GM18873 (cell line): ENCODE data around the gene ALG8.
"Not testable (repeated sequence)": the region's sequence is repeated elsewhere in the genome, so short reads cannot be mapped to it uniquely, and the experiment has no call there.

Source experiments
- ATAC-seq: cut with Tn5 transposase; IDR thresholded peaks from one replicate; pipeline ENCODE4 v1.9.1; 2021; ENCODE audit warnings: mild to moderate bottlenecking, moderate library complexity, moderate number of reproducible peaks; ENCODE audit not compliant: unreplicated experiment, low FRiP score

The ALG8 gene

DNA sequence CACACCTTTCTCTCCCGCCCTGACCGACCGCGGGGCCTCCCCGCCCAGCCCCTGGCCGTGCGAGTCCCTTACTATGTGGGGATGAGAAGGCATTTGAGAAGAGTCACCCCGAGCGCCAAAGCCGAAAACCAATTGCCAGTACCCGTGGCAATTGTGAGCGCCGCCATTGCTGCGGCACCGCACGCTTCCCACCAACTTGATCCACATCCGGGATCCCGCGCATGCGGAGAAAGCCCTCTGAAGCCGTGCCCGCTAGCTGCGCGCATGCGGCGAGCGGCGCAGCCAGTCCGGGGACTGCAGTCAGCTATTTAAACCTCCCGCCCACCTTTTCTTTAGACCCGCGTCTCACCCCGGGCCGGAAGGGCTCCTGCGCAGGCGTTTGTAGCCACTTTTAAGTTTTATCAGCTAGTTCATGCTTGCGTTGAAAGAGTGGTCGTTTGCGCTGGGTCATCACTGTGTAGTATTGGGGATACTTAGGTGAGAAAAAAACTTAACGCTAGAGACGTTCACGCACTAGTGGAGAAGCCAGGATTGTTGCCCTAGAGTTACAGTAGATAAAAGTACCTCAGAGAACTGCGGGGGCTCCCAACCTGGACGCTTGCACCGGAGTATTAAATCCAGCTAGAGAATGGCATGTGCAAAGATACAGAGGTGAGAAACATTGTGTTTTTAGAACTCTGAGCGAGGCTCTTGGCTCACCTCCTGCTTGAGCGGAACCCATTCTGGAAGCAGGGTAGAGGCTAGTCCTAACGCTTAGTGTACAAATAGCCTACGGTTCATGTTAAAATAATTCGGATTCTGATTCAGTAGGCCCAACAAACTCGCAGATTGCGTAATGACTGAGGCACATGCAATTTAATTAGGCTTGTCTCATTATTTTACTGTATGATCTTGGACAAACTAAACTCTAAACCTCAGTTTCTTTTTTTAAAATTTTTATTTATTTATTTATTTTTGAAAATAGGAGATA is at the start of gene ALG8:
TSS of gene ALG8 (minus strand) at position 205 of the 970 bp plus-strand sequence. CDS start at position 167, 38 bp downstream.
- ATAC-seq: peak; percentile 88

- ATAC-seq: peak; percentile 95
Measured at GRCh38 chr11:78188286-78189173, 49.1 kb upstream of the ALG8 start, which contains the start of the genes KCTD21 and USP35. Gene KCTD21, minus strand, starts transcription at chr11:78188626. Its CDS starts 14,072 bp downstream, at chr11:78174554. Gene USP35, plus strand, starts transcription at chr11:78188919. Its CDS starts 7,327 bp downstream, at chr11:78196246.

- ATAC-seq: peak; percentile 6
Measured at GRCh38 chr11:78187366-78188285, 48.2 kb upstream of the ALG8 start.

GRCh38 chr11:78181185-78181584 is 41.8 kb upstream of the ALG8 start:
- ATAC-seq: no peak

GRCh38 chr11:78180751-78181150 is 41.3 kb upstream of the ALG8 start:
- ATAC-seq: no peak

GRCh38 chr11:78179459-78180071 is 40.1 kb upstream of the ALG8 start:
- no peak for ATAC-seq

- no peak for ATAC-seq
Measured at GRCh38 chr11:78177216-78177615, 37.8 kb upstream of the ALG8 start.

- ATAC-seq: no peak
Measured at GRCh38 chr11:78176605-78177141, 37.2 kb upstream of the ALG8 start.

- not testable (repeated sequence) for ATAC-seq
Measured at GRCh38 chr11:78175862-78176261, 36.4 kb upstream of the ALG8 start.

- no peak for ATAC-seq
Measured at GRCh38 chr11:78171951-78172350, 32.5 kb upstream of the ALG8 start.

- no peak for ATAC-seq
Measured at GRCh38 chr11:78170874-78171549, 31.6 kb upstream of the ALG8 start.

GRCh38 chr11:78170413-78170812 is 31.0 kb upstream of the ALG8 start:
- ATAC-seq: no peak

GRCh38 chr11:78168539-78169477 is 29.4 kb upstream of the ALG8 start:
- no peak for ATAC-seq

GRCh38 chr11:78166855-78167469 is 27.5 kb upstream of the ALG8 start:
- ATAC-seq: no peak

DNA sequence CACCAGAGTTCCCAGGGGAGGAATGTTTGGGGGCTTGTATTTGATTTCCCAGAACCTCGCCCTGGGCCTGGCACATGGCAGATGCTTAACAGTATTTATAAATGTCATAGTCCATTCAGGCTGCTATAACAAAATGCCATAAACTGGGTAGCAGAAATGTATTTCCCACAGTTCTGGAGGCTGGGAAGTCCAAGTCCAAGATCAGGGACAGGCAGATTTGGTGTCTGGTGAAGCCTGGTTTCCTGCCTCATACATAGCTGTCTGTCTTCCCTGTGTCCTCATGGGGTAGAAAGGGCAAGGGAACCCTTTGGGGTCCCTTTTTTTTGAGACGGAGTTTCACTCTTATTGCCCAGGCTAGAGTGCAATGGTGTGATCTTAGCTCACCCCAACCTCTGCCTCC is 25.0 kb upstream of the ALG8 start:
- ATAC-seq: no peak

- no peak for ATAC-seq
Measured at GRCh38 chr11:78163828-78164227, 24.4 kb upstream of the ALG8 start.

GRCh38 chr11:78161962-78162371 is 22.5 kb upstream of the ALG8 start:
- ATAC-seq: no peak
